UCSD-AML1 (cell line): Measurements from ENCODE around the gene NANOS1.
"Not testable (repeated sequence)": the region's sequence is repeated elsewhere in the genome, so short reads cannot be mapped to it uniquely, and the experiment has no call there.

Experiments
- DNase-seq: peaks from one replicate; lab custom pipeline; 2025; ENCODE audit not compliant: unreplicated experiment; lab: John Stamatoyannopoulos, UW

Gene NANOS1

GRCh38 chr10:119006451-119007210, 22.9 kb upstream of the NANOS1 start:
- DNase-seq = no peak

- DNase-seq = no peak
Observed at GRCh38 chr10:119007211-119007574, 22.3 kb upstream of the NANOS1 start.

- no peak for DNase-seq
Observed at GRCh38 chr10:119020627-119020946, 8.9 kb upstream of the NANOS1 start.

GRCh38 chr10:119022846-119023552, 6.5 kb upstream of the NANOS1 start:
- DNase-seq = no peak

- DNase-seq = no peak
Observed at GRCh38 chr10:119023553-119023868, 6.0 kb upstream of the NANOS1 start.

GRCh38 chr10:119024882-119025281, 4.6 kb upstream of the NANOS1 start:
- DNase-seq = no peak

GRCh38 chr10:119025336-119025735, 4.2 kb upstream of the NANOS1 start:
- no peak for DNase-seq

- DNase-seq = no peak
Observed at GRCh38 chr10:119025776-119026175, 3.7 kb upstream of the NANOS1 start.

GRCh38 chr10:119026301-119027110, 3.0 kb upstream of the NANOS1 start:
- DNase-seq = no peak

GRCh38 chr10:119028445-119028899, 1.0 kb upstream of the NANOS1 start:
- not testable (repeated sequence) for DNase-seq

- peak; percentile 84 for DNase-seq
Observed at GRCh38 chr10:119028900-119029612, 458 bp upstream of the NANOS1 start.

- peak; percentile 57 for DNase-seq
Observed at GRCh38 chr10:119030421-119031250, 1.1 kb downstream of the NANOS1 start.

- DNase-seq = no peak
Observed at GRCh38 chr10:119031496-119032059, 2.1 kb downstream of the NANOS1 start.

GRCh38 chr10:119039161-119039560, 9.6 kb downstream of the NANOS1 start:
- no peak for DNase-seq

GRCh38 chr10:119041326-119041725, 11.8 kb downstream of the NANOS1 start:
- no peak for DNase-seq

GRCh38 chr10:119042169-119042568, 12.7 kb downstream of the NANOS1 start:
- no peak for DNase-seq

GRCh38 chr10:119045561-119045960, 16.0 kb downstream of the NANOS1 start:
- DNase-seq = no peak

GRCh38 chr10:119049361-119049760, 19.8 kb downstream of the NANOS1 start:
- no peak for DNase-seq

GRCh38 chr10:119049777-119050176, 20.3 kb downstream of the NANOS1 start:
- DNase-seq = no peak

- no peak for DNase-seq
Observed at GRCh38 chr10:119051775-119052174, 22.3 kb downstream of the NANOS1 start.
